Measurements from ENCODE around the gene KRTCAP2.

DNA sequence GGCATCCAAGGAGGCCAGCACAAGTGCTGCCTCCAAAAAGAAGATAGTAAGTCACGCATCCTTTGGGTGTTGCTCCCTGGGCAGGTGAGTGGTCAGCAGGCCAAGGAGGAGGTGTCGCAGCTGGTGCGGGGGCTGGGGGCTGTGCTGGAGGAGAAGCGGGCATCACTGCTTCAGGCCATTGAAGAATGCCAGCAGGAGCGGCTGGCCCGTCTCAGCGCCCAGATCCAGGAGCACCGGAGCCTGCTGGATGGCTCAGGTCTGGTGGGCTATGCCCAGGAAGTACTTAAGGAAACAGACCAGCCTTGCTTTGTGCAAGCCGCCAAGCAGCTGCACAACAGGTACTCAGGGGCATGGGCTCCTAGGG lies 4.8 kb upstream of the KRTCAP2 start:
- TF ChIP-seq, protein P1, sequence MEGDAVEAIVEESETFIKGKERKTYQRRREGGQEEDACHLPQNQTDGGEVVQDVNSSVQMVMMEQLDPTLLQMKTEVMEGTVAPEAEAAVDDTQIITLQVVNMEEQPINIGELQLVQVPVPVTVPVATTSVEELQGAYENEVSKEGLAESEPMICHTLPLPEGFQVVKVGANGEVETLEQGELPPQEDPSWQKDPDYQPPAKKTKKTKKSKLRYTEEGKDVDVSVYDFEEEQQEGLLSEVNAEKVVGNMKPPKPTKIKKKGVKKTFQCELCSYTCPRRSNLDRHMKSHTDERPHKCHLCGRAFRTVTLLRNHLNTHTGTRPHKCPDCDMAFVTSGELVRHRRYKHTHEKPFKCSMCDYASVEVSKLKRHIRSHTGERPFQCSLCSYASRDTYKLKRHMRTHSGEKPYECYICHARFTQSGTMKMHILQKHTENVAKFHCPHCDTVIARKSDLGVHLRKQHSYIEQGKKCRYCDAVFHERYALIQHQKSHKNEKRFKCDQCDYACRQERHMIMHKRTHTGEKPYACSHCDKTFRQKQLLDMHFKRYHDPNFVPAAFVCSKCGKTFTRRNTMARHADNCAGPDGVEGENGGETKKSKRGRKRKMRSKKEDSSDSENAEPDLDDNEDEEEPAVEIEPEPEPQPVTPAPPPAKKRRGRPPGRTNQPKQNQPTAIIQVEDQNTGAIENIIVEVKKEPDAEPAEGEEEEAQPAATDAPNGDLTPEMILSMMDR (conservative IDR thresholded peaks at IDR 0.05; ENCODE audit: low read depth, low read length), result no peak
- TF ChIP-seq EZH2 (IDR thresholded peaks at IDR 0.05; ENCODE audit: borderline replicate concordance, low read depth, low read length, poor library complexity, severe bottlenecking), result no peak

Measured in A673 (cell line).